H1 (cell line): ENCODE measurements around the gene RETREG1. TPM values are rescaled to one million over a fixed set of nuclear protein-coding genes. Genes with fewer than 3 reads are reported as not detected.

ENCODE experiments used
- CTBP2 ChIP-seq: IDR thresholded peaks from 2 replicates; pipeline ENCODE4 v1.7.0; 2011; ENCODE audit warnings: borderline replicate concordance, mild to moderate bottlenecking, moderate library complexity, mixed read lengths, low read length; ENCODE audit not compliant: insufficient read depth, insufficient read length
- FOSL1 ChIP-seq: IDR thresholded peaks from 2 replicates; pipeline ENCODE4 v1.6.1; 2011; ENCODE audit warnings: mild to moderate bottlenecking, low read depth, low read length, moderate library complexity; ENCODE audit not compliant: insufficient read depth
- GTF2F1 ChIP-seq: IDR thresholded peaks from 2 replicates; pipeline ENCODE4 v1.6.1; 2012; ENCODE audit warnings: low read depth, low read length, improper control_type of control experiment, borderline replicate concordance
- MAFK ChIP-seq: IDR thresholded peaks from 2 replicates; pipeline ENCODE4 v1.6.1; 2012; ENCODE audit warnings: low read depth, mild to moderate bottlenecking, improper control_type of control experiment, low read length
- POLR2A ChIP-seq, 2 experiments: IDR thresholded peaks; 1 replicate in 1 of 2; 2 replicates in 1 of 2; pipeline ENCODE4 v1.6.1; 2011; ENCODE audit warnings: low read depth in 2 of 2, low read length in 2 of 2, mild to moderate bottlenecking in 2 of 2; ENCODE audit errors: control extremely low read depth in 1 of 2
- RNF2 ChIP-seq: fragments of 200-900, 300-1000 bp; sonication (generic); IDR thresholded peaks from 2 replicates; pipeline ENCODE4 v1.7.1; 2016; ENCODE audit warnings: borderline replicate concordance, low read depth, mild to moderate bottlenecking, antibody characterized with exemption, low read length; ENCODE audit not compliant: poor library complexity, severe bottlenecking; ENCODE audit errors: missing control alignments
- SP4 ChIP-seq: IDR thresholded peaks from 2 replicates; pipeline ENCODE4 v1.6.1; 2012; ENCODE audit warnings: low read length, inconsistent platforms
- polyA plus RNA-seq, 7 experiments: library from polyadenylated mRNA; depleted of rRNA in 3 of 7; stranded (reverse) in 5 of 7; unstranded in 2 of 7; fragments of >200 nt in 5 of 7; fragments of 200-250 nt in 2 of 7; gene quantifications; 1 replicate in 5 of 7; 2 replicates in 1 of 7; 4 replicates in 1 of 7; pipeline versions ENCODE4 v1.2.1 to v1.2.3, GENCODE V29; 2011 to 2013; ENCODE audit warnings: missing spikeins in 2 of 7, mixed read lengths in 2 of 7
- total RNA-seq: library from RNA; stranded (reverse); fragmentation: NEBNext Ultra II Directional; extraction: Animal tissue kit (Norgen Biotek cat#: 25700); gene quantifications from 2 replicates; pipeline ENCODE4 v1.2.1, GENCODE V29; 2021
- TF ChIP-seq, protein P1 (sequence below): fragments of 300-600 bp; sonication (generic); IDR thresholded peaks from 2 replicates; pipeline ENCODE4 v1.7.1; 2012; ENCODE audit warnings: low read length, moderate library complexity, mild to moderate bottlenecking, inconsistent platforms; ENCODE audit not compliant: insufficient replicate concordance

The RETREG1 gene
- total and polyA plus RNA-seq, 2 of the 8 experiments (the other 6 are each of a cell fraction or from before 2014, with no cell fraction given) = 0.62 to 1.9 TPM

GRCh38 chr5:16593013-16593412, 23.8 kb downstream of the RETREG1 start (continued):
- TF ChIP-seq RNF2 (no peak), FOSL1 (no peak), MAFK (no peak), POLR2A (IDR thresholded peaks at IDR 0.05; ENCODE audit: control extremely low read depth in 1 of 2, low read depth in 2 of 2, low read length in 2 of 2) (no peak), SP4 (no peak), CTBP2 (no peak), GTF2F1 (no peak)
- TF ChIP-seq, protein P1, sequence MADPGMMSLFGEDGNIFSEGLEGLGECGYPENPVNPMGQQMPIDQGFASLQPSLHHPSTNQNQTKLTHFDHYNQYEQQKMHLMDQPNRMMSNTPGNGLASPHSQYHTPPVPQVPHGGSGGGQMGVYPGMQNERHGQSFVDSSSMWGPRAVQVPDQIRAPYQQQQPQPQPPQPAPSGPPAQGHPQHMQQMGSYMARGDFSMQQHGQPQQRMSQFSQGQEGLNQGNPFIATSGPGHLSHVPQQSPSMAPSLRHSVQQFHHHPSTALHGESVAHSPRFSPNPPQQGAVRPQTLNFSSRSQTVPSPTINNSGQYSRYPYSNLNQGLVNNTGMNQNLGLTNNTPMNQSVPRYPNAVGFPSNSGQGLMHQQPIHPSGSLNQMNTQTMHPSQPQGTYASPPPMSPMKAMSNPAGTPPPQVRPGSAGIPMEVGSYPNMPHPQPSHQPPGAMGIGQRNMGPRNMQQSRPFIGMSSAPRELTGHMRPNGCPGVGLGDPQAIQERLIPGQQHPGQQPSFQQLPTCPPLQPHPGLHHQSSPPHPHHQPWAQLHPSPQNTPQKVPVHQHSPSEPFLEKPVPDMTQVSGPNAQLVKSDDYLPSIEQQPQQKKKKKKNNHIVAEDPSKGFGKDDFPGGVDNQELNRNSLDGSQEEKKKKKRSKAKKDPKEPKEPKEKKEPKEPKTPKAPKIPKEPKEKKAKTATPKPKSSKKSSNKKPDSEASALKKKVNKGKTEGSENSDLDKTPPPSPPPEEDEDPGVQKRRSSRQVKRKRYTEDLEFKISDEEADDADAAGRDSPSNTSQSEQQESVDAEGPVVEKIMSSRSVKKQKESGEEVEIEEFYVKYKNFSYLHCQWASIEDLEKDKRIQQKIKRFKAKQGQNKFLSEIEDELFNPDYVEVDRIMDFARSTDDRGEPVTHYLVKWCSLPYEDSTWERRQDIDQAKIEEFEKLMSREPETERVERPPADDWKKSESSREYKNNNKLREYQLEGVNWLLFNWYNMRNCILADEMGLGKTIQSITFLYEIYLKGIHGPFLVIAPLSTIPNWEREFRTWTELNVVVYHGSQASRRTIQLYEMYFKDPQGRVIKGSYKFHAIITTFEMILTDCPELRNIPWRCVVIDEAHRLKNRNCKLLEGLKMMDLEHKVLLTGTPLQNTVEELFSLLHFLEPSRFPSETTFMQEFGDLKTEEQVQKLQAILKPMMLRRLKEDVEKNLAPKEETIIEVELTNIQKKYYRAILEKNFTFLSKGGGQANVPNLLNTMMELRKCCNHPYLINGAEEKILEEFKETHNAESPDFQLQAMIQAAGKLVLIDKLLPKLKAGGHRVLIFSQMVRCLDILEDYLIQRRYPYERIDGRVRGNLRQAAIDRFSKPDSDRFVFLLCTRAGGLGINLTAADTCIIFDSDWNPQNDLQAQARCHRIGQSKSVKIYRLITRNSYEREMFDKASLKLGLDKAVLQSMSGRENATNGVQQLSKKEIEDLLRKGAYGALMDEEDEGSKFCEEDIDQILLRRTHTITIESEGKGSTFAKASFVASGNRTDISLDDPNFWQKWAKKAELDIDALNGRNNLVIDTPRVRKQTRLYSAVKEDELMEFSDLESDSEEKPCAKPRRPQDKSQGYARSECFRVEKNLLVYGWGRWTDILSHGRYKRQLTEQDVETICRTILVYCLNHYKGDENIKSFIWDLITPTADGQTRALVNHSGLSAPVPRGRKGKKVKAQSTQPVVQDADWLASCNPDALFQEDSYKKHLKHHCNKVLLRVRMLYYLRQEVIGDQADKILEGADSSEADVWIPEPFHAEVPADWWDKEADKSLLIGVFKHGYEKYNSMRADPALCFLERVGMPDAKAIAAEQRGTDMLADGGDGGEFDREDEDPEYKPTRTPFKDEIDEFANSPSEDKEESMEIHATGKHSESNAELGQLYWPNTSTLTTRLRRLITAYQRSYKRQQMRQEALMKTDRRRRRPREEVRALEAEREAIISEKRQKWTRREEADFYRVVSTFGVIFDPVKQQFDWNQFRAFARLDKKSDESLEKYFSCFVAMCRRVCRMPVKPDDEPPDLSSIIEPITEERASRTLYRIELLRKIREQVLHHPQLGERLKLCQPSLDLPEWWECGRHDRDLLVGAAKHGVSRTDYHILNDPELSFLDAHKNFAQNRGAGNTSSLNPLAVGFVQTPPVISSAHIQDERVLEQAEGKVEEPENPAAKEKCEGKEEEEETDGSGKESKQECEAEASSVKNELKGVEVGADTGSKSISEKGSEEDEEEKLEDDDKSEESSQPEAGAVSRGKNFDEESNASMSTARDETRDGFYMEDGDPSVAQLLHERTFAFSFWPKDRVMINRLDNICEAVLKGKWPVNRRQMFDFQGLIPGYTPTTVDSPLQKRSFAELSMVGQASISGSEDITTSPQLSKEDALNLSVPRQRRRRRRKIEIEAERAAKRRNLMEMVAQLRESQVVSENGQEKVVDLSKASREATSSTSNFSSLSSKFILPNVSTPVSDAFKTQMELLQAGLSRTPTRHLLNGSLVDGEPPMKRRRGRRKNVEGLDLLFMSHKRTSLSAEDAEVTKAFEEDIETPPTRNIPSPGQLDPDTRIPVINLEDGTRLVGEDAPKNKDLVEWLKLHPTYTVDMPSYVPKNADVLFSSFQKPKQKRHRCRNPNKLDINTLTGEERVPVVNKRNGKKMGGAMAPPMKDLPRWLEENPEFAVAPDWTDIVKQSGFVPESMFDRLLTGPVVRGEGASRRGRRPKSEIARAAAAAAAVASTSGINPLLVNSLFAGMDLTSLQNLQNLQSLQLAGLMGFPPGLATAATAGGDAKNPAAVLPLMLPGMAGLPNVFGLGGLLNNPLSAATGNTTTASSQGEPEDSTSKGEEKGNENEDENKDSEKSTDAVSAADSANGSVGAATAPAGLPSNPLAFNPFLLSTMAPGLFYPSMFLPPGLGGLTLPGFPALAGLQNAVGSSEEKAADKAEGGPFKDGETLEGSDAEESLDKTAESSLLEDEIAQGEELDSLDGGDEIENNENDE = no peak
